Left lung (tissue), 10 donors: ENCODE measurements around the gene METTL24. TPM values are rescaled to one million over a fixed set of nuclear protein-coding genes. Genes with fewer than 3 reads are reported as not detected.

Source experiments
- ATAC-seq: fragments of 200-7000 bp; cut with Tn5 transposase; one replicate; pipeline ENCODE4 v1.9.1; 2020; ENCODE audit warnings: moderate library complexity
- DNase-seq, 4 donors: peaks; one replicate each; pipeline ENCODE4 v3.0.0-alpha.2; 2013 to 2020
- H3K27ac ChIP-seq, 2 donors: fragments of 200-600 bp; sonication (generic) in 1 of 2; one replicate each; pipeline versions ENCODE4 v1.5.0 to v1.8.0; 2020 to 2021
- H3K27me3 ChIP-seq, 2 donors: fragments of 200-600 bp; sonication (generic) in 1 of 2; one replicate each; pipeline versions ENCODE4 v1.5.0 to v1.8.0; 2020 to 2021
- H3K36me3 ChIP-seq, 2 donors: fragments of 200-600 bp; sonication (generic) in 1 of 2; one replicate each; pipeline versions ENCODE4 v1.5.0 to v1.8.0; 2020 to 2021
- H3K4me1 ChIP-seq, 2 donors: fragments of 200-600 bp; one replicate each; pipeline ENCODE4 v1.8.0; 2021
- H3K4me3 ChIP-seq, 2 donors: fragments of 200-600 bp; sonication (generic) in 1 of 2; one replicate each; pipeline versions ENCODE4 v1.5.0 to v1.8.0; 2020 to 2021; ENCODE audit warnings: mild to moderate bottlenecking in 1 of 2
- H3K9me3 ChIP-seq, 2 donors: fragments of 200-600 bp; sonication (generic) in 1 of 2; one replicate each; pipeline versions ENCODE4 v1.5.0 to v1.8.0; 2020 to 2021
- intact Hi-C, 2 donors: fragments of 100-400 bp; cut with DNase I; formaldehyde crosslinking; loops; one replicate each; pipeline versions ENCODE4 v1.11.2 to v1.14.2; 2022
- polyA plus RNA-seq, 6 donors: library from polyadenylated mRNA; unstranded; fragments of 120-200 nt; gene quantifications; one replicate each; pipeline ENCODE4 v1.2.1, GENCODE V29; 2013; ENCODE audit not compliant: insufficient read length in 6 of 6
- total RNA-seq, 2 donors: library from RNA; stranded (reverse); fragmentation: NEBNext Ultra II Directional; extraction: Animal tissue kit (Norgen Biotek cat#: 25700); gene quantifications; one replicate each; pipeline ENCODE4 v1.2.1, GENCODE V29; 2021
- TF ChIP-seq, protein P1 (sequence below), 2 donors: fragments of 200-600 bp; sonication (generic) in 1 of 2; IDR thresholded peaks; one replicate each; pipeline versions ENCODE4 v1.5.0 to v1.8.0; 2021; ENCODE audit warnings: antibody characterized with exemption in 2 of 2
- donor health status: DM: no; HTN: yes; CAD: no.
- donor health status: DM: no; HTN: no; CAD: no.

The METTL24 gene
- total and polyA plus RNA-seq, 8 donors: 2.3 to 5.1 (median 3.2) TPM

DNA sequence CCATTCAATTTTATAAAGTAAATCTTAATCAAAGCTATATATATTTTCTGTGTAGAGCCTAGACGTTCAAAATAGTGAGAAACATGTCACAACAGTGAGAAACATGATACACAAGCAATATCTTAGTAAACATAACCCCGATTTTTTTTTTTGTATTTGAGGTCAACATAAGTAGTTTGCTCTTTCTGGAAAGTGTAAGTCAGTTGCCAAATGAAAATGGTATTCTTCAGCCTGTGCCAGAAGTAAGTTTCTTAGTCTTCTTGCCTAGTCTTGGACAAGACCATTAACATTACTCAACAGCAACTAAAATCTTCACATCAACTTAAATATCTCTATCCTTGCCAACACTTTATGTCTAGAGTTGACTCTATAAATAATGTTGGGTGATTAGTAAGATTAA lies 59.7 kb downstream of the METTL24 start:
- intact Hi-C loops: no loop called here
- no peak overlapping the region for H3K4me3 ChIP-seq
- TF ChIP-seq, protein P1, sequence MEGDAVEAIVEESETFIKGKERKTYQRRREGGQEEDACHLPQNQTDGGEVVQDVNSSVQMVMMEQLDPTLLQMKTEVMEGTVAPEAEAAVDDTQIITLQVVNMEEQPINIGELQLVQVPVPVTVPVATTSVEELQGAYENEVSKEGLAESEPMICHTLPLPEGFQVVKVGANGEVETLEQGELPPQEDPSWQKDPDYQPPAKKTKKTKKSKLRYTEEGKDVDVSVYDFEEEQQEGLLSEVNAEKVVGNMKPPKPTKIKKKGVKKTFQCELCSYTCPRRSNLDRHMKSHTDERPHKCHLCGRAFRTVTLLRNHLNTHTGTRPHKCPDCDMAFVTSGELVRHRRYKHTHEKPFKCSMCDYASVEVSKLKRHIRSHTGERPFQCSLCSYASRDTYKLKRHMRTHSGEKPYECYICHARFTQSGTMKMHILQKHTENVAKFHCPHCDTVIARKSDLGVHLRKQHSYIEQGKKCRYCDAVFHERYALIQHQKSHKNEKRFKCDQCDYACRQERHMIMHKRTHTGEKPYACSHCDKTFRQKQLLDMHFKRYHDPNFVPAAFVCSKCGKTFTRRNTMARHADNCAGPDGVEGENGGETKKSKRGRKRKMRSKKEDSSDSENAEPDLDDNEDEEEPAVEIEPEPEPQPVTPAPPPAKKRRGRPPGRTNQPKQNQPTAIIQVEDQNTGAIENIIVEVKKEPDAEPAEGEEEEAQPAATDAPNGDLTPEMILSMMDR (IDR thresholded peaks at IDR 0.05): no peak
- DNase-seq (peak in 1 of 4 donors; percentile 32), ATAC-seq (no peak)
- no peaks in the 10 kb centered on the region for H3K4me1 ChIP-seq
- no peaks in the 10 kb centered on the region for H3K36me3 ChIP-seq
- H3K27me3 ChIP-seq: no peaks in the 10 kb centered on the region
- no peaks in the 10 kb centered on the region for H3K9me3 ChIP-seq
- no peak overlapping the region for H3K27ac ChIP-seq

DNA sequence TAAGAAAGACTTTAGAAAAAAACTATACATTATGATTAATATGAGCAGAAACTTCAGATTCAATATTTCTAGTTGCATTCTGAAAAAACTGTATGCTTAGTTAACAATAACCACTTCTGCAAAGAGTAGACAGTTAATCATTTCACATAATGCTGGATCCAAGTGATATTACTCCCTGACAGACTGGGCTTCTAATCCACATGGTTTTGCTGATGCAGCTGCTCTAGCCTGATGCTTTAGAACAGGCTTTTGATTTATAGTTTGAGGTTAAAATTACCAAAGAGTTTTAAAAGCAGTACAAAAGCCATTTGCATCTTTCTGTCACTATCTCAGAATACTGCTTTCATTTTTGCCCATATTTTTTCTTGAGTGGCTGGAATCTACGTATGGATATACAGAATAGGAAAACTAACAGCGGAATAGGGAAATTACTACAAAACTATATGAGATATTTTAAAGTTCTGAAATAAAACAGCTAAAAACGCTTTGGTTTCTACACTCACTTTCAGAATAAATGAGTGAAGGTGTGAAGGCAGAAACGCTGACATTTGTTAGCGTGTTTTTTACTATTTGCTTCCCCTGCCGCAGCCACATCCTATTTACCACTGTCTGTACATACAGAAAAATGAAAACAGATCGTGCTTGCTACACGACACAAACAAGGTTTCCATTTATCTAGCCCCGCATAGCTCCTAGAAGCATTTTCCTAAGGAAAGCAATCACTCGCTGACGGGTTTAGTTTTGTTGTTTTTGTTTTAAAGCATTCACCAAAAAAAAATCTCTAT lies 61.7 kb downstream of the METTL24 start:
- DNase-seq (peak in 1 of 4 donors; percentile 24), ATAC-seq (peak; percentile 17)
- Histone ChIP-seq H3K27ac (no peak overlapping the region), H3K36me3 (no peaks in the 10 kb centered on the region), H3K4me1 (no peaks in the 10 kb centered on the region), H3K27me3 (no peaks in the 10 kb centered on the region), H3K9me3 (no peaks in the 10 kb centered on the region), H3K4me3 (no peak overlapping the region)
- TF ChIP-seq, protein P1 (IDR thresholded peaks at IDR 0.05): no peak
- intact Hi-C loops: no loop called here

DNA sequence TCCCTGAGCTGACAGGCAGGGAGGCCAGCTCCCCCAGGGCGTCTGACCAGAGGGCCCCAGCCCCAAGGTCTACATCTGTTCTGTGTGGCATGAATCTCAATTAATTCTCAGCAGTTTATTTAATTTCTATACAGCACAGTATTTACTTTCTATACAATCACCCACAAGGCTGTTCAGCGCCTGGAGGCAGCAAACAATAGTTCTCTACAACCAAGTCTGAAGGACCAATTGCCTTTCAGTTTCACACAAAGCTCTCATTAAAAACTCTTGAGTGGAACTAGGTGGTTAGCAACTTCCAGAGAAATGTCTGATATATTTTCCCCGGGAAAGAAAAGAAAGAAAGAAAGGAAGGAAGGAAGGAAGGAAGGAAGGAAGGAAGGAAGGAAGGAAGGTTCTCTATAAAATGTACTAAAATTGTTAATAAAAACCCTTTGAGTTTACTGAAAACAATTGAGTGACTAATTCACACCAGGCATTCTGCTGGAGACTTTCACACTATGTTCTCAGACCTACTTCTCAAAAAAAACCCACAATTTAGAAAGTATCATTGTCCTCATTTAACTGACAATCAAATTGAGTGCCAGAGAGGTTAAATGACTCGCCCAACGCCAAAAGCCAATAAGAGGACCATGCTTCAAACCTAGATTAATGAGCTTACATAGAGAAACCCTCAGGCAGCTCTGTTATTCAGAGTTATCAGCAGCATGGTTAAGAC lies 62.5 kb downstream of the METTL24 start:
- no peak for ATAC-seq
- Histone ChIP-seq H3K9me3 (peaks cover 0 to 3% of the 10 kb centered on the region in 2 donors), H3K4me1 (no peaks in the 10 kb centered on the region), H3K27me3 (no peaks in the 10 kb centered on the region), H3K36me3 (no peaks in the 10 kb centered on the region), H3K27ac (no peak overlapping the region), H3K4me3 (no peak overlapping the region)
- DNase-seq: no peak
- TF ChIP-seq, protein P1 (IDR thresholded peaks at IDR 0.05): no peak
- intact Hi-C loops: no loop called here

DNA sequence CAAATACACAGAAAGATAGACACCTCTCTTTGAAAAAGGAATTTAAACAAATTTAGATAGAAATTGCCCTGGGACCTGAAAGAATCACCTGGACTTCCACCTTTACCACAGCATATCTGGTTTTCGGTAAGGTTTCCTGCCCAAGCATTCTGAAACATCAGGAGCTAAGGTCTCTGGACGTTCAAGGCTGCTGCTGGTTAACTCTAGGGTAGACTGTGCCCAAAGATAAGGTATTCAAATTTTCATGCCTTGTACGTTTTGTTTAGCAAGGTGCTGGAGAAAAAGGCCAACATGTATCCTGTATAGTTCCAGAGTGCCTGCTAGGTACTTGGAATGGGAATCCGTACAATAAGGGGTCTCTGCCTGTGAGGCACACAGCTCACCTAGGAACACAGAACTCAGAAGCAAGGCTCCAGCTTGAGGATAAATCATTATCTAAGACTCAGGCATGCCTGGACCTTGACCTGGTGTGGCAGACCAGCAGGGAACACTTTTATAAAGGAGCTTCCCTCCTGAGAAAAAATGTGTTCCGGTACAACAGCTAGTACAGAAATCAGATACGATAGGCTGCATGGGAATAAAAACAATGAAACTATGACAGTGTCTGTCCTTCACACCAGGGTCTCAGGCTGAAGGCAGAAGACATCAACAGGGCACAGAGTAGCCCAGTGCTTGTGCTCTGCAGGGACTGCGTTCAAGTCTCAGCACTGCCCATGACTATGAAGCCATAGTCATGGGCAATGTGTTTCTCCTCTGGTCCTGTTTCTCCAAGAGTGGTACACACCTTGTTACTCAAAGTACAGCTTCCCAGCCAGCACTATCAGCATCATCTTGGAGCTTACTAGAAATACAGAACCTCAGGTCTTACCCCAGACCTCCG lies 70.4 kb downstream of the METTL24 start:
- DNase-seq (no peak), ATAC-seq (no peak)
- Histone ChIP-seq H3K27ac (no peak overlapping the region), H3K4me1 (no peaks in the 10 kb centered on the region), H3K9me3 (peaks cover 0 to 5% of the 10 kb centered on the region in 2 donors), H3K36me3 (no peaks in the 10 kb centered on the region), H3K27me3 (no peaks in the 10 kb centered on the region), H3K4me3 (no peak overlapping the region)
- intact Hi-C loops: no loop called here
- TF ChIP-seq, protein P1 (IDR thresholded peaks at IDR 0.05): no peak
